Skin epidermis (tissue), 12 donors: Measurements from ENCODE around the gene COPE.
"Not testable (repeated sequence)": the region's sequence is repeated elsewhere in the genome, so short reads cannot be mapped to it uniquely, and the experiment has no call there.

Experiments
- H3K27ac ChIP-seq, 21 experiments: fragments of 200-600 bp; sonication (generic) in 11 of 21; one replicate each; pipeline ENCODE4 v1.5.0; 2020; ENCODE audit warnings: mild to moderate bottlenecking in 3 of 21, inconsistent platforms in 2 of 21, moderate library complexity in 2 of 21
- H3K4me3 ChIP-seq, 7 experiments: fragments of 200-600 bp; sonication (generic) in 2 of 7; one replicate each; pipeline ENCODE4 v1.5.0; 2020; ENCODE audit warnings: inconsistent platforms in 2 of 7, mild to moderate bottlenecking in 2 of 7, moderate library complexity in 1 of 7

The COPE gene

DNA sequence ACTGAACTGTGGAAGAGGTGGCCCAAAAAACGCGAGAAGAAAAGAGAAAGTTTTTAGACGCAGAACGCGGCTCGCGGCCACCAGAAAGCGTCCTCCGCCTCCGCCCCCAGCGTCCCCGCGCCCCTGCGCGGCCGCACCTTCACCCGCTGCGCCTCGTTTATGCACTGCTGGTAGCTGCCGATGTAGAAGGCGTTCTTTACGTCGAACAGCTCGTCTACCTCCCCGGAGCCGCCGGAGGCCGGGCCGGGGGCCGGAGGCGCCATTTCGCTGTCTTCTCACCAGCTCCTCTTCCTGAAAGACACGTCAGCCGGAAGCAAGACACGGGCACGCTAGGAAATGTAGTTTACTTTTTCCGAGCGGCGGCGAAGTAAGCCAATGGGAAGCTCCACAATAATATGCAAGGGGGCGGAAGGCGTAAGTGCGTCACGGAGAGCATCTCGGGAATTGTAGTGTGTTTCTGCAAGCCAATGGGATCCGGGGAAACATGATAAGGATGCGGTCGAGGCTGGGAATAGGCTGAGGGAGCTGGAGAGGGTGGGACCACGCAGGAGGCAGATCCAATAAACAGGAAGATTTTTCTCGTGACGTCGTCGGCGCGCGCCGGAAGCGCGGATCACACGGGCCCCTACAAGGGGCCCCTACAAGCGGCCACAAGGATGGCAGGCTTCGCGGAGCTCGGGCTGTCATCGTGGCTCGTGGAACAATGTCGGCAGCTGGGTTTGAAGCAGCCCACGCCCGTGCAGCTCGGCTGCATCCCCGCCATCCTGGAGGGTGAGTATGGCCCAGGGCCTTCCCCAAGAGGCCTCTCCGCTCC is at the start of gene COPE, which contains the start of gene DDX49:
Gene COPE (minus strand): TSS at position 302 of the 814 bp plus-strand sequence. CDS start 39 bp downstream, at position 263.
Gene DDX49 (plus strand): TSS at position 630 of the 814 bp plus-strand sequence. CDS start 27 bp downstream, at position 657.
- Histone ChIP-seq H3K27ac (peak within 1 kb of the TSS; percentile 75 to 99 (median 94)), H3K4me3 (peak within 1 kb of the TSS; percentile 75 to 100 (median 89))

DNA sequence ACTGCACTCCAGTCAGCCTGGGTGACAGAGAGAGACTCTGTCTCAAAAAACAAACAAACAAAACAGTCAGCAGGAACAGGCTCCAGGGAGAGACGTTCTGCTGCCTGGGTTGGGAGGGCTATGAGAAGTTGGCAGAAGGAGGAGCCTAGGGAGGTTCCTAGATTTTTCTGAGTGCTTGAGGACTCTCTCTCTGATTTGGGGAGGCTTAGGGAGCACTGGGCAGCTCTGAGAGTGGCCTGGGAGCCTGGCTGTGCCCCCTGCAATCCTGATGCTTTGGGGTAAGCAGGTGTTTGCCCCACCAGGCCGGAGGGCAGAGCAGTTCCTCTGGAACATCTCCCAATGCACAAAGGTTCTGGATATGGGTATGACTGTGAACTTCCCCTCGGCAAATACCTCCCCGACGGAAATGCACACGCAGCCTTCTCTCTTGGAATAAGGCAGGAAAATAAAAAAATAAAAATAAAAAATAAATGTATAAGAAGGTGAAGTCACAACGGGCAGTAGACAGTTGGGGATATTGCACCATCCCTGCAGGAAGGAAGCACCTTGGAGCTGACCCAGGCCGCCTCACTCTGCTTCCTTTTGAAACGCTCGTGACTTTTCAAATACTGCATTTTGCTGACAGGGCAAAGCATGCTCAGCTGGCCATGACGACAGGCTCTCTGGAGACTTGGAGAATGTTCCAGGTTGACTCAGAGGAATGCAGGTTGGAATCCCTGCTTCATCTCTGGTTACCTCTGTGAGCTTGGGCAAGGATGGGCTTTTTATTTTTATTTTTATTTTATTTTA is 48.4 kb upstream of the COPE start:
- H3K4me3 ChIP-seq, result no peak overlapping the region
- H3K27ac ChIP-seq, result peak overlapping the region in 16 of 21 experiments; percentile 6 to 81 (median 48)

DNA sequence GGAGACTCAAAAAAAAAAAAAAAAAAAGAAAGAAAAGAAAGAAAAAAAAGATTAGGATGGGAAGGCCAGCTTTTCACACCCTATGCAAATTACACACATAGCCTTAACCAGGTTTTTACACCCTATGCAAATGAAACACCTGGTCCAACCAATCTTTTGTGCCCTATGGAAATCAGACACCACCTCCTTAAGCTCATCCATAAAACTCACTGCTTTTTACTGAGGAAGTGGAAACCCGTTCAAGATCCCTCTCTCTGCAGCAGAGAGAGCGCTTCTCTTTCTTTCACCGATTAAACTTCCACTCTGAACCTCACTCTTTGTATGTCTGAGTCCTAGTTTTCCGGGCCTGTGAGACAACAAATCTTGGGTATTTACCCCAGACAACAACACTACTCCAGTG is 47.1 kb upstream of the COPE start:
- Histone ChIP-seq H3K4me3 (no peak overlapping the region), H3K27ac (peak overlapping the region in 2 of 21 experiments; percentile 45 to 59)

DNA sequence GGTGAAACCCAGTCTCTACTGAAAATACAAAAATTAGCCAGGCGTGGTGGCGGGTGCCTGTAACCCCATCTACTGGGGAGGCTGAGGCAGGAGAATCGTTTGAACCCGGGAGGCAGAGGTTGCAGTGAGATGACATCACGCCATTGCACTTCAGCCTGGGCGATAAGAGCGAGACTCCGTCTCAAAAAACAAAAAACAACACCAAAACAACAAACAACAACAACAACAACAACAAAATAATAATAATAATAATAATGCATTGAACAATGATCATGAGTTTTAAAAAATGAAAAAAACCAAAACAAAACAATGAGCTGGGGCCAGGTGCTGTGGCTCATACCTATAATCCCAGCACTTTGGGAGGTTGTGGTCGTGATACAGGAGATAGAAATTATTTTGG is 44.9 kb upstream of the COPE start:
- no peak overlapping the region for H3K27ac ChIP-seq
- no peak overlapping the region for H3K4me3 ChIP-seq

DNA sequence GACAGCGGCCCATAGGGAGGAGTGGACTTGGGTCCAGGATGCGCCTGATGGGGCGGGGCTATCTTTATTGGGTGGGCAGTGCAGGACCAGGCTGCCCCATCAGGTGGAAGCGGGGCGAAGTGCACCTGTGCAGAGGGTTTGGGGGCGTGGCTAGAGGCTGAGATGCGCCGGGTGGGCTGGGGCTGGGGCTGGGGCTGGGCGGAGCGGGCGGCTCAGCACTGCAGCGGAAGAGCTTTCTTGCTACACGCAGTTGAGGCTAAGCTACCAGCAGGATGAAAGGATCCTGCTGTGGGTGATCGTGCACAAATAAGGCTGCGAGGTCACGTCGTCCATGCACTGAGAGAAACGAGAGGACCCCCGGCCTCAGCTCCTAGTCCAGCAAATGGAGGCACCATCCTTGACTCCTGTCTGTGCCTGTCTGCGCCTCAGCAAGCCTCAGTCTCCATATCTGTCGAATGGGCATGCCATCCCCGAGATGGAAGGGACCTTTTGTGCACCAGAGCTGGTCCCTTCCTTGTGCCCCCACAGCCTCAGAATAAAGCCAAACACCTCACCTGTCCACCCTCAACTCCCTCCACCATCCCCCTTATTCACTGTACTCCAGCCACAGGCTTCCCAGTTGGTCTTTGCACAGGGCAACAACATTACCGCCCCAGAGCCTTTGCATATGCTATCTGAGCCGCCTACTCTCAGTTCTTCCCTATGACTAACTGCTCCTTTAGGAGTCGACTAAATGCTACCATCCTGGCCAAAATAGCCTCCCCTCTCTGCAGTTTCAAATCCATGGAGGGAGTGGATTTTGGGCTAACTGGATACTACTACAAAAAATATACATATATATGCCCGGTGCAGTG is 42.8 kb upstream of the COPE start:
- no peak overlapping the region for H3K27ac ChIP-seq
- no peak overlapping the region for H3K4me3 ChIP-seq

DNA sequence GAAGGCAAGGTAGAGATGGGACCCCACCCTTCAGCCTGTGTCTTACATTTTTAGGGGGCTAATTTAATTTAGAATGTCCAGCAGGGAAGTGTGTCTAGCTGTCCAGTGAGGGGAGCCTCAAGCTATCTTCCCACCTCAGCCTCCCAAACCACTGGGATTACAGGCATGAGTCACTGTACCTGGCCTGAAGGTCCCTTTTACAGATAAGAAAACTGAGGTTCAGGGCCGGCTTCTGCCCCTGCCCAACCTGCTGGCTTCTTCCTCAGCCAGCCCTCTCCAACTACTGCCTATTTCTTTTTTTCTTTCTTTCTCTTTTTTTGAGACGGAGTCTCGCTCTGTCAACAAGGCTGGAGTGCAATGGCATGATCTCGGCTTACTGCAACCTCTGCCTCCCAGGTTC is 41.2 kb upstream of the COPE start:
- no peak overlapping the region for H3K27ac ChIP-seq
- H3K4me3 ChIP-seq, result no peak overlapping the region

DNA sequence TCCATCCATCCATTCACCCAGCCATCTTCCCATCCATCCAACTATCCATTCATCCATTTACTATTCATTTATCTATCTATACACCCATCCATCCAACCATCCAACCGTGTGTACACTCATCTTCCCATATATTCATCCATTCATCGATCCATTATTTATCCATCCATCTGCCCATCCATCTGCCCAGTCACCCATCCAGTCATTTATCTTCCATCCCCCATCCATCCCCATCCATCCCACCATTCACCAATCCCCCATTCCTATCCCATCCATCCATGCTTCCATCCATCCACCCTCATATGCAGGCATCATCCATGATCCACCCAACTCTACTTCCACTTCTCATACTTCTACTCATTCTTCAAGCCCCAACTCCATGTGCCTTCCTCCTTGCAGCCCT is 35.9 kb upstream of the COPE start:
- Histone ChIP-seq H3K4me3 (no peak overlapping the region), H3K27ac (no peak overlapping the region)

DNA sequence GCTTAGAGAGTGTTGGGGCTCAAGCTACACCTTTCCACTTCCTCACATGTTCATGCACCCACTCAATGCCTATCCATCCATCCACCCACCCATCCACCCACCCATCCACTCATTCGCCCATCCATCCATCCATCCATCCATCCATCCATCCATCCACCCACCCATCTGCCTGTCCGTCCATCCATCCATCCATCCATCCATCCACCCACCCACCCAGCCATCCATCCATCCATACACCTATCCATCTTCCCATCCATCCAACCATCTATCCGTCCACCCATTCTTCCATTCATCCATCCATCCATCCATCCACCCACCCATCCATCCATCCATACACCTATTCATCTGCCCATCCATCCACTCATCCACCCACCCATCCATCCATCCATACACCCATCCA is 34.9 kb upstream of the COPE start:
- H3K27ac ChIP-seq, result no peak overlapping the region

DNA sequence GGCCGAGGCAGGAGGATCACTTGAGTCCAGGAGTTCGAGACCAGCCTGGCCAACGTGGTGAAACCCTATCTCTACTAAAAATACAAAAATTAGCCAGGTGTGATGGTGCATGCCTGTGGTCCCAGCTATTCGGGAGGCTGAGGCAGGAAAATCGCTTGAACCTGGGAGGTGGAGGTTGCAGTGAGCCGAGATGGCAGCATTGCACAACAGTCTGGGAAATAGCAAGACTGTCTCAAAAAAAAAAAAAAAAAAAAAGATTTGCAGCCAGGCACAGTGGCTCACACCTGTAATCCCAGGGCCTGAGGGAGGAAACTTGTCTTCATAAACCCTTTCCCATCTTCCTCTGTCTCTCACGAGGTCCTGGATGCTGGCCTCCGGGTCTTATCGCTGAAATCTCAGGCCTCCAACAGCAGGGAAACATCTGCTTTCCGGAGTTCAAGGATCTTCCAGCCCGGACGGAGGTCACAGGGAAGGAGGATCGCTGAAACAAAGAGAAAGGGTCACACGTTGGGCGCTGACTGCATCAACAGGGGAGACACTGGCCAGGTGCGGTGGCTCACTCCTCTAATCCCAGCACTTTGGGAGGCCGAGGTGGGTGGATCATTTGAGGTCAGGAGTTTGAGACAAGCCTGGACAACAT is 33.3 kb upstream of the COPE start:
- not testable (repeated sequence) for H3K27ac ChIP-seq

More for the DNA sequence above, 34.9 kb upstream of the COPE start:
- H3K4me3 ChIP-seq, result no peak overlapping the region

DNA sequence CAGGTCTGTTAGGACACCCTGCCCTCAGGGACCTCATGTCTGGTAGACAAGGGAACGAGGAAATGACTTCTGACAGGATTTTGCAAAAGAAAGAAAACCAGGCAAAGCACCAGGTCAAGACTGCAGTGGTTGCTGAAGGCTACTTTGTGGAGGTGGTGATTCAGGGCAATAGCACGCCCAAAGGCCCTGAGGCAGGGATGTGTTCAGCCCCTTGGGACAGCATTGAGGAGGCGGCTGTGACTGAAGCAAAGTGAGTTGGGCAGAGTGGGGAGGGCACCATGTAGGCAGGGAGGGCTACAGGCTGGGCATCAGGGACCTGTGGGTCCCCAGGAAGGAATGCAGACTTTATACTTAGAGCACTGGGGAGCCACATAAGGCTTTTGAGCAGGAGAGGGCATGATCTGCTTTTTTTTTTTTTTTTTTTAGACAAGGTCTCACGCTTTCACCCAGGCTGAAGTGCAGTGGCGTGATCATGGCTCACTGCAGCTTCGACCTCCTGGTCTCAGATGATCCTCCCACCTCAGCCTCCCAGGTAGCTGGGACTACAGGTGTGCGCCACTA is 32.6 kb upstream of the COPE start:
- no peak overlapping the region for H3K27ac ChIP-seq

More for the DNA sequence above, 33.3 kb upstream of the COPE start:
- H3K4me3 ChIP-seq, result not testable (repeated sequence)

DNA sequence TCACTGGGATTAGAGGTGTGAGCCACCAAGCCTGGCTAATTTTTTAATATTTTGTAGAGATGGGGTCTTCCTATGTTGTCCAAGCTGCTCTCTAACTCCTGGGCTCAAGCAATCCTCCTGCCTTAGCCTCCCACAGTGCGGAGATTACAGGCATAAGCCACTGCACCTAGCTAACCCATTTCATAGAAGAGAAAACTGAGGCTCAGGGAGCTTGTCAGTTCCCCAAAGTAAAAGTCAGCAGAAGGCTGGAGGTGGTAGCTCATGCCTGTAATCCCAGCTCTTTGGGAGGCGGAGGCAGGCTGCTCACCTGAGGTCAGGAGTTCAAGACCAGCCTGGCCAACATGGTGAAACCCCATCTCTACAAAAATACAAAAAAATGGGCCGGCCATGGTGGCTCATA is 30.7 kb upstream of the COPE start:
- Histone ChIP-seq H3K4me3 (no peak overlapping the region), H3K27ac (no peak overlapping the region)

More for the DNA sequence above, 32.6 kb upstream of the COPE start:
- H3K4me3 ChIP-seq, result no peak overlapping the region

DNA sequence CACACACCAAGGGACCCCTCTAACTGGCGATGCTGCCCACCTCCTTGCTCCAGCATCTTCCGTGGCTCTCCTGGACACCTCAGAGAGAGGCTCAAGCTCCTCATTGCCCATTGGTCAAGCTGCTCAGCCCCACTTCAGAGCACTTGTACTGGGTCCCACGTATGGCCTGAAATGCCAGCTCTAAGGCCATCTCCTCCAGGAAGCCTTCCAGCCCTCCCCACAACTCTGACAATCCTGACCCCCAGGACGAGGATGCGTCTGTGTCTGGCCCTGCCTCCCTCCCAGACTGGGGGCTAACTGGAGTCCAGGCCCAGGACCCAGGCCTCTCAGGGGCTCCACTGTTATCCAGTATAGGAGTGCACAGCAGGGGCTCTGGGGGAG is 29.8 kb upstream of the COPE start:
- no peak overlapping the region for H3K4me3 ChIP-seq
- no peak overlapping the region for H3K27ac ChIP-seq

DNA sequence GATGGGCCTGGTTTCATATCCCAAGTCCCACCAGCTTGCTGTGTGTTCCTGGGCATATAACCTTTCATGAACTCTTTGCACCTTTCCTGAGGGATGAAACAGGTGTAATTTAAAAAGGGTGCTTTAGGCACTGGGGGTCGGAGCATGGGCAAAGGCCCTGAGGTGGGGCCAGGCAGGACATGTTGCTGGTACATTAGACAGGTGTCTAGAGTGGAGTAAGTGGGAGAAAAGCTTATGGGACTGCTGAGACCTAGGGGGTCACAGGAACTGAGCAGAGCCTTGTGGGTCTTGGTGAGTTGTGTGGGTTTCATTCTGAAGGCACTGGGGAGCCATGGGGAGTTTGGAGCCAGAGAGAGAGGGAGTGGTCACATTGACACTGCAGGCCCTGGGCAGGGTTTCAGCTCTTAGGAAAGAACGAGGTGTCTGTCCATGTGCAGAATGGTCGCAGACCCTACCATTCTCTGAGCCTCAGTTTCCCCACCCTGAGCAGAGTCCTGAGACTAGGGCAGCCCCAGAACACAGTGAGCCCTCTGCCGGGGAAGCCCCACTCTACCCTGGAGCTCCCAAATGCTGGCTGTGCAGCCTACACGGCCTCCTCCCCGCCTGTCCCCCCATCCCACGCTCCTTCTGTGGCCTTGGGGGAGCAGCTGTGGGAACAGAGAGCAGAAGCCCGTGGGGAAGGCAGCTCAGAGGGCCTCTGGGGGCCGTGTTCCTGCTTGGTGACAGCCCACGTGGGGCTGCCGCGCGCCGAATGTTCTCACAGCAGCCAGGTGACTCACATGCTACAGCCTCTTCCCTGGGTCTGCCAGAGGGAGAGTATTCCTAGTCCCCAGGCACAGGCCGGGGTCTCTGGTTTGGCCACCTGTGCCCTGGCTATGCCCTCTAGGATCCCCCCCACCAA is 29.1 kb upstream of the COPE start:
- H3K4me3 ChIP-seq, result no peak overlapping the region
- H3K27ac ChIP-seq, result no peak overlapping the region

DNA sequence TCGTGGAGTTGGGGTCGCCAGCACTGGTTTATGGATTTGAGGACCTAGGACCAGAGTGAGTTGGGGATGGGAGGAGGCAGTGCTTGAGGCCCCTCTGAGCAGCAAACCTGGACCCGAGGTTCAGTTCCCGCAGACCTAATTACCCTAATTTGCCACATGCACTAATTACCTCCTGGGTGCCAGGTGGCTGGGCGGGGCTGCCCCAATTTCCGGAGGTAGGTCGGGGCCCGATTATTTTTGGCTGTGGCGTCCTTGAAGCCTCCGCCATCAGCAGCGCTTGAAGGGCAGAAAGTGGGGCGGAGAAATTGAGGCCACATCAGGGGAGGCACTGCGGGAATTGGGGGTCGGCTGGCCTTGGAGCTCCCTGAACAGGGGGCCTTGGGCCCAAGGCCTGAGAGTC is 27.7 kb upstream of the COPE start:
- no peak overlapping the region for H3K4me3 ChIP-seq
- no peak overlapping the region for H3K27ac ChIP-seq

DNA sequence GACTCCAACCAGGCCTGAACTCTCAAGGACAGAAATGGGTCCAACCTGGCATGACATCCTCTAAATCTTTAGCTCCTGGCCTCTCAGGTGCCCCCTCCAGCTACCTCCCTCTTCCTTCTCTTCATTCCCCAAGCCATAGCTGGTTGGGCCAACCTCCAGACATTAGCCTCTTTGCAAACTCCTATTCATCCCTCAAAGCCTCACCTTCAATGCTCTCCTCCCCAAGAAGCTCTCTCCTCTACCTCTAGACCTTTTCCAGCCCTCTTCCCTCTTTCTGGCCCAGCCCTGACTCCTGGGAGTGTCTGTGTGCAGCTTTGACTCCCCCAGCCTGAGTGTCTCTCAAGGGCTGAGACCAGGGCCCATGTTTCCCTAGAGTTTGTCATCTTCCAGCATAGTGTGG is 27.1 kb upstream of the COPE start:
- H3K27ac ChIP-seq, result no peak overlapping the region
- no peak overlapping the region for H3K4me3 ChIP-seq

DNA sequence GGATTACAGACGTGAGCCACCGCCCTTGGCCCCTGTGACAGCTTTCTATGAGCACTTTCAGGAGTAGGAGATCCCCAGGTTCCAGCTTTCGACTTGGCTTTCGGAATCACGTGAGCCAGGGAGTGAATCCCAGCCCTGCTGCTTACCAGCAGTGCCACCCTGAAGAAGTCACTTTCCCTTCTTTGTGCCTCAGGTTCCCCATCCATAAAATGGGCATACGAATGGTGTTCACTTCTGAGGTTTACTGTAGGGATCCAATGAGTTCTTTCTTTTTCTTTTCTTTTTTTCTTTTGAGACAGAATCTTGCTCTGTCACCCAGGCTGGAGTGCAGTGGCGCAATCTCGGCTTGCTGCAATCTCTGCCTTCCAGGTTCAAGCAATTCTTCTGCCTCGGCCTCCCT is 26.1 kb upstream of the COPE start:
- no peak overlapping the region for H3K4me3 ChIP-seq
- no peak overlapping the region for H3K27ac ChIP-seq

DNA sequence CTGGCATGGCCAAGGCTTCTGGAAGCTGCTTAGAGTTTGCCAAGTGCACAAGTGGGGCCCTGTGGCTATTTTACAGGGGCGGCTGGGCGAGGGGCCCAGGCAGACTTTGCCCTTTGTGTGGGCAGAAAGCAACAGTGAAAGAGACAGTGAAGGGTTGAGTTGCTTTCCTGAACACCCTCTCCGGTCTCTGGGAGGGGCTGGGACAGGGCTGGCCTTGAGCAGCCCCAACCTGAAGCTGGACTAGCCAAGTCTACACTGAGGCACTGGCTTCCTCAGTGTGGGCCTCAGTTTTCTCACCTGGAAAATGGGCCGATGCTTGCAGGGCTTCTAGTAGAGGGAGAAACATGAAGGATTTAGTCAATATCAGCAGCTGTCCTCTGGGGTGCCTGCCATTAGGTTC is 24.3 kb upstream of the COPE start:
- H3K27ac ChIP-seq, result no peak overlapping the region

DNA sequence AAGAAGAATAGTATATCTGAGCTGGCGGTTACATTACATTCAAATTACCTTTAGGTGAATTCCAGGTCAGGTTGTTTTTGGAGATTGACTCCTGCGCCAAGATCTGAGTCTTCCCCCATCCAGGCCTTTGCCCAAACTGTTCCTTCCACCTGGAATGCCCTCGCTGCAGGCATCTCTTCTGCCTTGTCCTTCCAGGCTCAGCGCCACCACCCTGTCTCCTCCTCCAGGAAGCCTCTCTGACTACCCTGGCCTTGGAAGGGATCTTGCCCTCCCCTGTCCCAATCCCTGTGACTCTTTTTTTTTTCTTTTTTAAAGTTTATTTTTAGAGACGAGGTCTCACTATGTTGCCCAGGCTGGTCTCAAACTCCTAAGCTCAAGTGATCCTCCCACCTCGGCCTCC is 23.5 kb upstream of the COPE start:
- Histone ChIP-seq H3K27ac (no peak overlapping the region), H3K4me3 (no peak overlapping the region)

More for the DNA sequence above, 24.3 kb upstream of the COPE start:
- H3K4me3 ChIP-seq, result no peak overlapping the region
